ENCODE data around the gene SLC22A23.

The SLC22A23 gene

DNA sequence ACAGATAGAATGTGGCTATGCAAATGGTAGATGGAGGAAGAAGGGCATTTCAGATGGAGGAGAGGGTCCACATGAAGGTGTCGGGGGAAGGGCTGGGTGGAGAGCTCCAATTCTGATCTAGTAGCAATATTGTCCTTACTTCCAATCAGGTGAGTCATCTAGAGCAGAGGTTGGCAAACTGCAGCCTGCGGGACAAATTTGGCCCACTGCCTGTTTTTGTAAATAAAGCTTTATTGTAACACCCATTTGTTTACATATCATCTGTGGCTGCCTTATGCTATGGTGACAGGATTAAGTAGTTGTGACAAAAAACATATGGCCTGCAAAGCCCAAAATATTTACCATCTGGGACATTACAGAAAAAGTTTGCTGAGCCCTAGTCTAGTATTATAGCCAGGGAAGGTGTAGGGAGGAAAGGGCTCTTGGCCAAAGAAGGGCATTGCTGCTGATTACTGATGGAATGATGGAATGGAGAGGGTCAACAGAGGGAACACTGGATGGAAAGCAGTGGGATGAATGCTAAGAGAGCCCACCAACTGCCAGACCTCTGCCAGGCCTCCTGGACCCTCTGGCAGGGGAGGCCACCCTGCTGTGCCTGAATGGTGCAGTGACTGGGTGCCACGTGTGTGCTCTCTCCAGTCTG is 79.8 kb downstream of the SLC22A23 start:
- no peak overlapping the region for H3K4me3 ChIP-seq
- H3K4me2 ChIP-seq: peak overlapping the region in 4 of 11 experiments; percentile 4 to 71 (median 58); a peak in 2 of 22 replicates
- TF ChIP-seq Cebpa-rat (IDR thresholded peaks at IDR 0.05): no peak
- no peak overlapping the region for H3K27ac ChIP-seq
- peaks cover 24 to 45% (median 35%) of the 10 kb centered on the region in 10 experiments for H3K4me1 ChIP-seq
- H3K27me3 ChIP-seq: no peaks in the 10 kb centered on the region; a peak in 1 of 22 replicates
- H4K20me1 ChIP-seq: no peaks in the 10 kb centered on the region
- no peak overlapping the region for H3K9ac ChIP-seq
- no peaks in the 10 kb centered on the region for H3K36me3 ChIP-seq
- no peaks in the 10 kb centered on the region for H3K9me3 ChIP-seq (replicated peaks in 1 of 11)

DNA sequence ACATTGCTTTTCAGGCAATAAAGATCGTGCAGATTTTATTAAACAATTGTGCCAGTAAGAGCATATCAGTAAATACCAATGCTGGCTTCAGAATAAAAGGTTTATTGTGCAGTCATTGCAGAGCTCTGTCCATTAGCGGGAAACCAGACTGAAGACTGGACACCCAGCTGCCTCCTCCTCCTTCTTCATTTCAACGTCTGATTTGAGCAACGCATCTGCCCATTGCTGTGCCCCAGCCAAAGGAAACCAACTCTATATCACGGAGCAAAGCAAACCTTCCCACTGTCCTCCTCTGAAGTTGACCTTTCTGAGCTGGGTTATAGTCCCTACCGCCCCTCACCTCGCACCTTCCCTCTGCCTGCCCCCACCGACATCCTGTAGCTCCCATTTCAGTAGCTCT is 80.8 kb downstream of the SLC22A23 start:
- TF ChIP-seq Cebpa-rat (IDR thresholded peaks at IDR 0.05): no peak
- Histone ChIP-seq H3K36me3 (no peaks in the 10 kb centered on the region), H3K27me3 (no peaks in the 10 kb centered on the region; a peak in 1 of 22 replicates), H3K9me3 (replicated peaks in 1 of 11) (no peaks in the 10 kb centered on the region), H4K20me1 (no peaks in the 10 kb centered on the region), H3K27ac (no peak overlapping the region), H3K9ac (no peak overlapping the region), H3K4me2 (no peak overlapping the region), H3K4me1 (peaks cover 24 to 47% (median 35%) of the 10 kb centered on the region in 10 experiments), H3K4me3 (no peak overlapping the region)

DNA sequence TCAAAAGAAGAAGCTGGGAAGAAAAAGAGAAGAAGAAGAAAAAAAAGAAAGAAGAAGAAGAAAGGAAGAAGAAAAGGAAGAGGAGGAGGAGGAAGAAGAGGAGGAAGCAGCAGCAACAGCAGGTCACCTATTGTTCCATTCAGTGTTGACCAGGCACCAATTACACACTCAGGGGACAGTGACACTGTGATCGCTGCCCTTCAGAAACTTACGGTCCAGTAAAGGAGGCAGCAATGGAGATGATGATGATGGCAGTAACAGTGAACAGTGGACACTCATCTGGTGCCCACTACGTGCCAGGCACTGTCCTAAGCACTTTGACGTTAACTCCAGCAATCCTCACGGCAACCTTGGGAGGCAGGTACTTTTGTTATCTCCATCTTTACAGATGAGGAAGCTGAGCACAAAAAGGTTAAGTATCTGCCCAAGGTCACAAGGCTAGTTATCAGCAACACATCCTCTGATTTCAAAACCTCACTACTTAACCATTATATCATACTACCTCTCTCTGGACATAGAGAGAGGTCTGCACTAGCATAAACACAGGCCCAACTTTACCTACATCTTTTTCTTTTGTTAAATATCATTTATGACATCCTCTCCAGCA is 83.2 kb downstream of the SLC22A23 start:
- H3K4me3 ChIP-seq: no peak overlapping the region
- no peak overlapping the region; a peak in 1 of 22 replicates for H3K9ac ChIP-seq

DNA sequence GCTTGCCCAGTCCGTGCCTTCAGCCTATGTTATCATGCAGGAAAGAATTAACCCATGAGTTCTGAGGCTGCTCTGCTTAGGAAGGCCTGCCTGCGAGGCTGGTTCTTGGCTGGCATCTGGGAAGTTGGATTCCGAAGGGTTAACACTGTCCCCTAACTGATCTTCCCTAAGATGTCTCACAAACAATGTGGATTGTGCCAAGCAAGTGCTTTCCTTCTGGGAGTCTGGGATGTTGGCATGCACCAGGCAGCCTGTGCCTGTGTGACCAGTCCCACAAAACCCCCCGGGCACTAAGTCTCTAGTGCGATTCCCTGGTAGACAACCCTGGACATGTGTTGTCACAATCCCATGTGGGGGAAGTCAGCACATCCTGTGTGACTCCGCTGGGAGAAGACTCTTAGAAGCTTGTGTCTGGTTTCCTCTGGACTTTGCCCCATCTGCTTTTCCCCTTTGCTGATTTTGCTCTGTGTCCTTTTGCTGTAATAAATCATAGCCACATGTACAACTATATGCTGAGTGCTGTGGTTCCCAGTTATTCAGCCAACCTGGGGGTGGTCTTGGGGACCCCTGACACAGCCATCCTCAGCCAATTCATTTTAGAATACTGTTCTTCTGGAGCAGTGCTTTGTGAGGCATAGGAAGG is 83.8 kb downstream of the SLC22A23 start:
- H3K9me3 ChIP-seq (replicated peaks in 1 of 11): no peaks in the 10 kb centered on the region
- H3K27me3 ChIP-seq: no peaks in the 10 kb centered on the region
- H3K4me2 ChIP-seq: peak overlapping the region; percentile 39 to 79 (median 70)
- peaks cover 20 to 42% (median 27%) of the 10 kb centered on the region in 10 experiments for H3K4me1 ChIP-seq
- H3K27ac ChIP-seq: peak overlapping the region in 2 of 11 experiments; percentile 11 to 17; a peak in 5 of 22 replicates
- no peaks in the 10 kb centered on the region for H3K36me3 ChIP-seq
- H4K20me1 ChIP-seq: no peaks in the 10 kb centered on the region
- H3K4me3 ChIP-seq: no peak overlapping the region
- peak overlapping the region in 2 of 11 experiments; percentile 27 to 55; a peak in 3 of 22 replicates for H3K9ac ChIP-seq
- no peak for TF ChIP-seq Cebpa-rat (IDR thresholded peaks at IDR 0.05)

More for the DNA sequence above, 83.2 kb downstream of the SLC22A23 start:
- Histone ChIP-seq H3K4me1 (peaks cover 24 to 40% (median 31%) of the 10 kb centered on the region in 10 experiments), H3K9me3 (replicated peaks in 1 of 11) (no peaks in the 10 kb centered on the region), H3K36me3 (no peaks in the 10 kb centered on the region), H3K27me3 (no peaks in the 10 kb centered on the region), H4K20me1 (no peaks in the 10 kb centered on the region), H3K4me2 (peak overlapping the region; percentile 39 to 79 (median 70)), H3K27ac (peak overlapping the region in 2 of 11 experiments; percentile 11 to 17; a peak in 2 of 22 replicates)
- TF ChIP-seq Cebpa-rat (IDR thresholded peaks at IDR 0.05): no peak

GRCh38 chr6:3372184-3372846 is 84.5 kb downstream of the SLC22A23 start:
- H3K4me2 ChIP-seq: peak overlapping the region; percentile 39 to 79 (median 70); a peak in 17 of 22 replicates
- H3K4me1 ChIP-seq: peaks cover 22 to 46% (median 27%) of the 10 kb centered on the region in 10 experiments
- H4K20me1 ChIP-seq: no peaks in the 10 kb centered on the region
- no peak for TF ChIP-seq Cebpa-rat (IDR thresholded peaks at IDR 0.05)
- no peaks in the 10 kb centered on the region for H3K9me3 ChIP-seq (replicated peaks in 1 of 11)
- H3K4me3 ChIP-seq: no peak overlapping the region
- H3K27me3 ChIP-seq: no peaks in the 10 kb centered on the region
- H3K36me3 ChIP-seq: no peaks in the 10 kb centered on the region
- H3K9ac ChIP-seq: no peak overlapping the region
- H3K27ac ChIP-seq: no peak overlapping the region

DNA sequence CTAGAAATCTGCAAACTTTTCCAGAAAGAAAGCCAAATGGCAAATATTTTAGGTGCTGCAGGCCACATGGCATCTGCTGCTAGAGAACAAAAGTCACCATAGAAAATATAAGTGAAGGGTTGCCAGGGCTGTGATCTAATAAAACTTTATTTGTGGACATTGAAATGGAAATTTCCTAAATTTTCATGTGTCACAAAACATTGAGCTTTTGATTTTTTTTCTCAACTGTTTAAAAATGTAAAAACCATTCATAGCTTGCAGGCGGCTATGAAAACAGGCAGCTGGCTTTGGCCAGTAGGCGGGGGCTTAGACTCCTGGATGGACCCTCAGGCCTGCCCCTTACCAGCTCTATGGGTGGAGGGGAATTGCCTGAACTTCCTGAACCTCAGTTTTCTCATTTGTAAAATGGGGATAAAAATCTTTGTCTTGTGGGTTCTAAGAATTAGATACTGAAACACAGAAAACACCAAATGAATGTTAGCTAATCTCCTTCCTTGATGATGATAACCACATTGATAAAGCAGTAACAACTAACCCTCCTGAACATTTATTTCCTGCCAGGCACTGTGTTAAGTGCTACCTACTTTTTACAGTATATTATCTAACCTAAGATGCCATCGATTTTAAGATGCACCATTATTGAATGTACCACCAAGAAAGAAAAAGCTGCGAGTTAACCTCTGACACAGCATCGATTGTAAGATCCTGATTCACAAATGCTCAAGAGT is 85.5 kb downstream of the SLC22A23 start:
- peaks cover 32 to 56% (median 35%) of the 10 kb centered on the region in 10 experiments for H3K4me1 ChIP-seq
- no peak overlapping the region for H3K9ac ChIP-seq
- no peak overlapping the region for H3K4me2 ChIP-seq
- H3K9me3 ChIP-seq (replicated peaks in 1 of 11): no peaks in the 10 kb centered on the region
- no peaks in the 10 kb centered on the region for H3K27me3 ChIP-seq
- H4K20me1 ChIP-seq: no peaks in the 10 kb centered on the region
- no peak overlapping the region for H3K4me3 ChIP-seq
- TF ChIP-seq Cebpa-rat (IDR thresholded peaks at IDR 0.05): no peak
- no peak overlapping the region for H3K27ac ChIP-seq
- no peaks in the 10 kb centered on the region for H3K36me3 ChIP-seq

DNA sequence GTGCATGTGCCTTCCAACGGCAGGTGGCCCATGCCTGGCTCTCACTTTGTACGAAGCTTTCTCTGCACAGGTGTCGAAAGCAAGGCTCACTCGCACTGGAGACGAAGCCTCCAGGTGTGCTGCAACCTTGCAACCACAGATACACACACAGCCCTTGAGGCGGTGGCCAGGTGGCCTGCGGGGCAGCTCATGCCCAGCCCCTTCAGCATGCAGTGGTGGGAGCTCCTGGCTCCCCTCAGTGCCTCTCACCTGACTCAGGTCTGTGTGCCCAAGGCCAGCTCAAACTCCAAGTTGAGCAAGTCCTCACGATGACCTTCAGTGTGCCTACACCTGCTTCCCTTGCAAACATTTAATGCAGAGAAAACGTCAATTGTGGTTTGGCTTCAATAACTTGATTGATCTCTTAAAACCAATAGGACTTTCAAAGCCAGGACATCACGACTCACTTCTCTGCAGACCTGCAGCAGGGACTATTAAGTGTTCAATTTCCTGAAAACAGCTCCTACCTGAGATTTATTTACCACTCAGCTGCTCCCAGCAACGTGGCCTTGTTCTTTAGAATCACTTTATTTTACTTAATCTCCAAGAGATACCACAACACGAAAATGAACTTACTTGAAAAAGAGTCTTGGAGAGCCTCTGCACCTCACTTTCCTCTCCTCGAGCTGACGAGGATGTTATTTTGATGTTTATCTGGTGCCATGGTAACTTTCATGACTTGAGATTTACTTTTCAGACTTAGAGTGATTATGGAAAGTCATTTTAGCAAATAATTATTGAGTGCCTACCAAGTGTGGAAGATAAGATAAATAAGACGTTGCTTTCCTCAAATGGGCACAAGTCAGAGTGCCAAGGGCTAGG is 86.3 kb downstream of the SLC22A23 start:
- H3K27me3 ChIP-seq: no peaks in the 10 kb centered on the region
- no peak for TF ChIP-seq Cebpa-rat (IDR thresholded peaks at IDR 0.05)
- H4K20me1 ChIP-seq: no peaks in the 10 kb centered on the region
- no peak overlapping the region for H3K9ac ChIP-seq
- peaks cover 32 to 64% (median 36%) of the 10 kb centered on the region in 10 experiments for H3K4me1 ChIP-seq
- H3K4me3 ChIP-seq: no peak overlapping the region
- no peaks in the 10 kb centered on the region for H3K9me3 ChIP-seq (replicated peaks in 1 of 11)
- H3K27ac ChIP-seq: no peak overlapping the region
- no peak overlapping the region for H3K4me2 ChIP-seq
- no peaks in the 10 kb centered on the region for H3K36me3 ChIP-seq

DNA sequence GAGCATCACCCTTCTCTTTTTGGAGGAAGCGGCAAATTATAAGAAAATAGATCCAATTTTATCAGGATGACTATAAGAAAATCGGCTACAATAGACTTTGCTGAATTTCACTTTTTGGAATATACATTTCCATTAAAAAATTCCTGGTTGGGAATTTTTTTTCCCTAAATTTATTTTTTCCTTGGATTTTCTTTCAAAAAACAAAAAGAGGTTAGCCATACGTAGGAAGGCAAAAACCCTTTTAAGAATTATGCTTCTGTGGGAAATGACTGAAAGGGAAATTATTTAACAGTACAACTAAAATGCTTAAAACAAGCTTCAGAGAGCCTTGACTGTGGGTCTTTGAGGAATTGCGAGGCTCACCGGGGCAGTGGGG is 86.9 kb downstream of the SLC22A23 start:
- Histone ChIP-seq H3K36me3 (no peaks in the 10 kb centered on the region), H3K4me2 (no peak overlapping the region), H3K4me3 (no peak overlapping the region), H4K20me1 (no peaks in the 10 kb centered on the region), H3K9me3 (replicated peaks in 1 of 11) (no peaks in the 10 kb centered on the region), H3K9ac (no peak overlapping the region), H3K4me1 (peaks cover 32 to 64% (median 36%) of the 10 kb centered on the region in 10 experiments), H3K27ac (no peak overlapping the region), H3K27me3 (no peaks in the 10 kb centered on the region)
- TF ChIP-seq Cebpa-rat (IDR thresholded peaks at IDR 0.05): no peak

All from BLaER1 treated with 17β-estradiol and CSF1 and Interleukin-3, amounts not matched to agents 10 nM and 100 nM (cell line).